ENCODE data around the gene PXYLP1.

Gene PXYLP1

DNA sequence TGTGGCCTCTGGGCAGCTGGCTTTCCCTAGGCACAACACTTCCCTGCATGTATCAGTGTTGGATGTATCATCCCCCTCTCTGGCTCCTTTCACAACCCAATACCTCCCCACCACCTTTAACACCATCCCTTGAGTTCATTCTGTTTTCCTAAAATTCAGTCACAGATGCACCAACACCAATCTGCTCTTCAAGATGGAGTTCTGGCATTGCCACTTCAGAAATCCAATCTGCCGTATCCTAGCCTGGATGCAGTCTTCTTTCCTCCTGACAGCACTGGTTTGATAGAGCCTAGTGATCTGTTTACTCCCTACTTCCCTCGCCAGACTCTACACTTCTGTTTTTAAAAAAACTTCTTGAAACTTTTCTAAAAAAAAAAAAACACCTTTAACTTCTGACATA lies 21.7 kb downstream of the PXYLP1 start:
- no peak for DNase-seq

DNA sequence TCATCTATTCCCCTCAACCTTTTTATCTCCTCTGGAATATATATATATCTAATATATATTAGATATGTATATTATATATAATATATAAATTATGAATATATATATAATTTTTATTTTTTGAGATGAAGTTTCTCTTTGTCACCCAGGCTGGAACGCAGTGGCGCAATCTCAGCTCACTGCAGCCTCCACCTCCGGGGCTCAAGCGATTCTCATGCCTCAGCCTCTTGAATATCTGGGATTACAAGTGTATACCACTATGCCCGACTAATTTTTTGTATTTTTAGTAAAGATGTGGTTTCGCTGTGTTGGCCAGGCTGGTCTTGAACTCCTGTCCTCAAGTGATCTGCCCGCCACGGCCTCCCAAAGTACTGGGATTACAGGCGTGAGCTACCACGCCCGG lies 22.2 kb downstream of the PXYLP1 start:
- DNase-seq: no peak

DNA sequence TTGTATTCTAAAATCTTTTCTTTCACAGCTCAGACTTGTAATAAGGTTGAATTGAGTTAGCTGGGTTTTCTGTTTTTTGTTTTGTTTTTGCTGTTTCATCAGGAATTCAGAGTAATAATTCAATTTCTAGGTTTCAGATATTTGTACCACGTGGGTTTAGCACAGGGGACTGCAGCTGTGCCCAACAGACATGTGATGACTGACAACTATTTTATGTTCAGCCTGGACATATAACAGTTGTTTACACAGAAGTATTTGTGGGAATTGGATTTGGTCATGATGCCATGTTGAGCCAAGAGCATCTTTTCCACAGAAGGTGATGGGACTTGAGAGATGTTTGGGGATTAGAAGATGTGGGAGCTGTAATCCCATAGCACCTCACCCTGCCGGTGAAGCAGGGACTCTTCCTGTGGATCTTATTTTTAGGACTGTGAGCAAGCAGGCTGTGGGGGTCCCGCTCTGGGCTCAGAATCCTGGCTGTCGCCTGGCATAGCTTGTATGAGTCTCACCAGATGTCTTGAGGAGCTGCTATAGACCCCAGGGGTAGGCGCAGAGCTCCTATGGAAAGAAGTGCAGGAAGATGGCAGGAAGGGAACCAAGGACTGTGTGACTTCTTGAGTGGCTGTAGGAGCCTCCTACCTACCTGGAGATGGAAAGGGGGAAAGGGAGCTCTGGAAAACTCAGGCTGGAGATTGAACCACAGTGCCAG lies 23.7 kb downstream of the PXYLP1 start:
- no peak for DNase-seq

GRCh38 chr3:141255846-141256261 lies 24.2 kb downstream of the PXYLP1 start:
- DNase-seq: no peak

DNA sequence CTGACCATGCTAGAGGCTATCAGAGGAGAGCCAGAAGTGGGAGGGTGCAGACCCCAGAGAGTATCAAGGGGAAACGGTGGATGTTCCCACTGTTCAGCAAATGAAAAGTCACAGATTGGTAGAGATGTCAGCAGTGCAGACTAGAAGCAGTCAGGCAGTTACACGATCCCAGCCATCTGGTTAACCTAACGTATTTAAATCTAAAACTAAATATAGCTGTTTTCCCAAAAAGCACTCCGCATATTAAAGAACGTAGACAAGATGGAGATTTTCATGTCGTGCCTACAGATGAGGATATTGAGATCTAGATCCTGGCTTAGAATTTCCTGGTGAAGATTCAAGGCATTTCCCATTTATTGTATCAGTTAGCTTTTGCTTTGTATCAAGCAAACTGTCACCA lies 25.2 kb downstream of the PXYLP1 start:
- DNase-seq: no peak

DNA sequence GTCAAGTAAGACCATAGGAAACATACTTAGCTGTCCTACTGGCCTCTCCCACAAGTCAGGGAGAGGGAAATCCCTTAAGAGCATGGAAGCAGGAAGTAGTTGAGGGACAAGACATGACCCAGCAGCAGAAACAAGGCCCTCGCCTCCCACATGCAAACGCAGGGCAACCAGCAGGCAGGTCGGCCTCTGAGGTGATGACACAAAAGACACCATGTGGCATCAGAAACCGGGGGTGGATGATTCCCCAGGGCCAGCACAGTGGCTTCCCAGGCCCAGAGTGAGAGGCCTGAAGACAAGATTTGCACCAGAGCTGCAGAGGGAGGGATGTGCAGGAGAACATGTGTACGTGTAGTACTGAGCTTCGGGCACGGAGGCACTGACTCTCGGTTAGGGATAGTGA lies 26.3 kb downstream of the PXYLP1 start:
- no peak for DNase-seq

- no peak for DNase-seq
These were observed 27.3 kb downstream of the PXYLP1 start for GRCh38 chr3:141258973-141259372.

DNA sequence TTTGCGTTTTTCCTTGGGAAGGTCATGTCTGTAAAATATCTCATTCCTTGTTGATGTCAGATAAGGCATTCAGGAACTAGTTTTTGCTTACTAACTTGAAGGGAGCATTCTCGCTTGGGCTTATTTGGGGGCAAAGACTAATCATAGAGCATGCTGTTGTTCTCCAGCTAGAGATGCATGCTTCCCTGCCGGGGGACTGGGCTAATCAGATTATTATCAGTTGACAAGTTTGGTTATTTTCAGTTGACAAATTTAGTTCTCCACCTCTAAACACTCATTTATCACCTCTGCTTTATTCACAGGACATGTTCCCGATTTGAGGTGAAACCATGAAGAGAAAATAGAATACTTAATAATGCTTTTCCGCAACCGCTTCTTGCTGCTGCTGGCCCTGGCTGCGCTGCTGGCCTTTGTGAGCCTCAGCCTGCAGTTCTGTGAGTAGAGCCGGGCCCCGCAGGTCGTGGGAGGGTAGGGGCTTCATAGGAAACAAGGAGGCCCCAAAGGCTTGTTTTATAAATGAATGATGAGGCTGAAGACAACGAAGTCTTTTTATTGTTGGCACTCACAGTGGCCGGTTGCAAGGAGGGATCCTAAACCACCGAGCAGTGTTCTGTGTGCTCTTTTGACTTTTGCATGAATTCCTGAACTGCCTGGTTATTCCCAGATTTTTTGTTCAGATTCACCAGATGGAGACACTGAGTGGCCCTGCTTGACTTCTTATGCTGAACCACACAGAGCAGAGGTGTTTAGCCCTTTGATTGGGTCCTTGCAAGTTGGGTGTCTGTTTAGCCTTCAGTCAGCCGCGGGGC lies 28.4 kb downstream of the PXYLP1 start:
- DNase-seq: no peak

DNA sequence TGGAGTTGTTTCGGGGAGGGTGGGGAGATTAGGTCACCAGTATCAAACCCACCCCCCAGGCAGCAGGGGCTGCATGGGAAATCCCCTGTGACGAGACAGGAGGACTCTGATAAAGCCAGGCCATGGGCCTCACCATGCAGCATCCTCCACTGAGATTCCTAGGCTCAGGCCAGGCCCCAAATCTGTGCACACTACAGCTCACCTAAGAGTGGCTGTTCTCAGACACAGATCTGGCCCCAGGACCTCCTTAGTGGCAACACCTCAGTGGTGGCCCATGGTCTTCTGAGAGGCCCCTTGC lies 29.0 kb downstream of the PXYLP1 start:
- no peak for DNase-seq

GRCh38 chr3:141261472-141262307 lies 30.1 kb downstream of the PXYLP1 start:
- no peak for DNase-seq

GRCh38 chr3:141262308-141262705 lies 30.7 kb downstream of the PXYLP1 start:
- DNase-seq: no peak

DNA sequence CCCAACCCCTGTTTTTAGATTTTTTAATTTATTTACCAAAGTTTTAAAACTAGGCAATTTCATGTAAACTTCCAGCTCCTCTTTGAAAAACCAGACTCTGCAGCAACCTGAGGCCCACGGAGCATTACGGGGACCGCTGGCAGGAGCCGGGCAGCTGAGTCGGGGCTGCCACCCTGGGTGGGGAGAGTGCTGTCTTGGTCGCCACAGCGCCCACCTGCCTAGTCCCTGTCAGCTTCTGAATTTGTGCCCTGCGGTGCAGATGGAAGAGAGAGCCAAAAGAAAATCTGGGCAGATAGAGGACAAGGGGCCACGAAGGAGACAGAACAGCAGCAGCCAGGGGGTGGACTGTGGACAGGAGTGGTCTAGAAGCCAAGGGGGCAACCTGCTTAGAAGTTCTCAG lies 34.6 kb downstream of the PXYLP1 start:
- DNase-seq: no peak

DNA sequence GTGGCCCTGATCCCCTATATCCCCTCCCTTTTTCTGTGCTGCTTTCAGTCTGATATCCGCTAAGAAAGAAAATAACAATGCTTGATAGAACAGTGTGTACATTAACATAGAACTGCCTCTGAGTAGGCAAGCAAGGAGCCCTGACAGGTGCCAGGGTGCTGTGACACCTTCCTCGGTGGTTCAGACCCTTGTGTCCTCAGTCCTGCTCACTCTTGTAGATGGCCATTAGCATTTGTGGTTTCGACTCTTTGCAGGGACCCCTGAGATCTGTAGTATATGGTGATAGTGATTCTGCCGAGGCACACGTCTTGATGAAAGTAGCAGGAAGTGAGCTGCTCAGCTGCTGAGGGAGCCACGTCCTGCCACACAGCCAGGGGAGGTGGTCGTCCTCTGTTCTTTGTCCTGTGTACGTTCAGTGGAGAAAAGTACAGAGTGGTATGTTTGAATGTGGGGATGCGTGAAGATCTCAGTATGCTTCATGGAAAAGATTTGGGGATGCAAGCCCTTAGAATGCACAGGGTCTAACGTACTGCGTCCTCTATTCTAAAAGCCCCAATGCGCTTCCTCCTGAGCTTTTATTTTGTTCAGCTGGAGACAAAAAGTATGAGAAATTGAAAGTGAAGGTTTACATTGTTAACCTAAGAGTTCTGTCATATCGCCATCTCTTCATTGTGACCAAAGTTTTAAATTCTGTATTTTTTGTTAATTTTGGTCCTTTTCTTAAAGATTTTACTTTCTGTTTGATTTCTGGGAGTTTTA lies 35.4 kb downstream of the PXYLP1 start:
- DNase-seq: no peak

DNA sequence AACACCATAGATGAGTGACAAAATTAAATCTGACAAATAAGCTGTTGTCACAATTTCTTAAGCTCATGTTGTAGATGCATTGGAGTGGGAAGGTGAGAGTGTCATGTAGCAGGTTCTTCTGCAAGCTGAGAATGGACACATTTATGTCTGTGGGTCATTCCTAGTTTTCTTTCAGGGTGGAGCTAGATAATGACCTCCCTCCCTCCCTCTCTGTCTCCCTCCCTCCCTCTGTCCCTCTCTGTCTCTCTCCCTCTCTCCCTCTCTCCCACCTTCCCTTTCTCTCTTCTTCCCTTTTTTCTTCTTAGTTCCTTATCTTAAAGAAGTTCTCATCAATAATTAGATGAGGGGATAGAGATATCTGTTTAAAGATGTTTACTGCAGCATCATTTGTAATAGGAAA lies 36.0 kb downstream of the PXYLP1 start:
- no peak for DNase-seq

DNA sequence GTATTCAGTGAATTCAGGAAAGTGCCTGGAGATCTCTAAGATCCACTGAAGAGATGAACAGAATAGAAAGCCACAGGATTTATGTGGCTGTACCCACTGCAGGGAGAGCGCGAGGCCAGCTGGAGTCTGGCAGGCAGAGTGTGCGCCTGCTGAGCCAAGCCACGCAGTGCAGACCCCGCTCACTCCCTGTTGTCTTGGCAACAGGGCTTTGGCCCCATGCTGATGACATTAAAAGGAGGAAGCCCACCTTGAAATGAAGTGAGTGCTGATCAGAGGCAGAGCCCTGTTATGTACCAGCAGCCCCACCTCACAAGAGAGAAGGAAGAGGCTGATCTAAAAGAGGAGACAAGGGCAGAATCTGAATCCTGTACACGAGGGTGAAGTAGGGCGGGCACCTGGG lies 36.7 kb downstream of the PXYLP1 start:
- DNase-seq: no peak

DNA sequence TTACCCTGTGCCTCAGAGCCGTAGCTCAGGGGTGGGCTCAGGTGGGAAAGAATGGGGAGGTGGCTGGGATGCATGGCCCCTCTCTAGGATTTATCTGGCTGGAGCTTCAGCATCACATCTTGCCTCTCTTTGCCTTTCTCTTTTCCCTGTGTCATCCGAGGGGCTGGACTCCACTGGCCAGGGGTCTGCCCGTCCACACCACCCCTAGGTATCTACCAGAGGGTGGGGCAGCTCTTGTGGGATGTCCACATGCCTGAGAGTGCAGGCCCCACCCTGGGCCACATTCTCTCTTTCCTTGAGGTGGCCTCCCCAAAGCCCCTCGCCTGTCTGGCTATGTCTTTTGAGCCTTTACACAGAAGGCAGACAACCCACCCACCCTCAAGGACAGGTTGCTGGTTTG lies 37.2 kb downstream of the PXYLP1 start:
- DNase-seq: no peak

GRCh38 chr3:141269961-141270360 lies 38.3 kb downstream of the PXYLP1 start:
- no peak for DNase-seq

GRCh38 chr3:141271279-141272030 lies 39.8 kb downstream of the PXYLP1 start:
- no peak for DNase-seq

- no peak for DNase-seq
These were observed 41.5 kb downstream of the PXYLP1 start for GRCh38 chr3:141272906-141273662.

GRCh38 chr3:141273700-141274410 lies 42.2 kb downstream of the PXYLP1 start:
- DNase-seq: no peak

All from T1000 (cell line).